ENCODE results near the gene ANKRD10.

GRCh38 chr13:110888390-110888789, 26.5 kb downstream of the ANKRD10 start:
- no peak for TF ChIP-seq EZH2phosphoT487 (IDR thresholded peaks at IDR 0.05; ENCODE audit: insufficient read depth, low read depth)
- TF ChIP-seq EZH2 (IDR thresholded peaks at IDR 0.05; ENCODE audit: insufficient read depth, poor library complexity, severe bottlenecking): no peak
